ENCODE data around the gene WDFY3. TPM values are rescaled to one million over a fixed set of nuclear protein-coding genes. Genes with fewer than 3 reads are reported as not detected.

WDFY3 gene
- 126 TPM for total RNA-seq
- long read RNA-seq, partial matches to known transcripts, result 12 of 28 reads
- long read RNA-seq, other reads (novel, unspliced or antisense), result 16 of 28 reads

DNA sequence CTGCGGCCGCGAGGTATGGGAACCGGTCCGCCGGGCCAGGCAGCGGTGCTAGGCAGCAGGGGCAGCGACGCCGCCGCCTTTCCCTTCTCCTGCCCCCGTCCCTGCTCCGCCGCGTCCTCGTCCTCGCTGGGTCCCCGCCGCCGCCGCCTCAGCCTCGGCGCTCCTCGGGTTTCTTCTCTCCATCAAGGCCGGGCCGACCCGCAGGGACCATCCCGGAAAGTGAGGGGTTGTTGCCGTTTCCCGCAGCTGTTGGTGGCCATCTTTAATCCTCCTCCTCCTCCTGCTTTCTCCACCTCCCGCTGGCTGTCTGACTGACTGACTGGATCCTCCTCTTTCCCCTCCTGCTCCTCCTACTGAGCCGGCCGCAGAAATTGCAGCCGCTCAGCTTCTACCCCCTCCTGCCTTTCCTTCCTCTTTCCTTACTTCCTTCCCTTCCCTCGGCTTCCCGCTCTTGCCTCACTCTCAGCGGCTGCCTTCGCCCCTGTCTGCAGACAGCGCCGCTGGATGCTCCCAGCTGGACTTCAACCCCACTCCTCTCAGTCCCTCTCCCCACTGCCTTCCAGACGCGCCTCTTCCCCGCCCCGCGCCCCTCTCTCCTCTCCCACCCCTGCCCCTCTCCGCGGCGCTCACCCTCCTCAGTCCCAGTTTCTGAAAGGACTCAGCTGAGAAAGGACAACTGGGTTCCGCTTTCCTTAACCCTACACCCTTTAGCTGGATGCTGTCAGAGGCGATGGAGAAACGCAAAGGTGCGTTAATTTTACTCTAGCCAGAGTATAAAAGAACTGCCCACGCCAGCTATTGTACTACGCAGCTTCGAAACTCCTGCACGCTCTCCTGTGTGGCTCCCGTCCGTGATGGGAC, at the start of gene WDFY3:
WDFY3 (minus strand) TSS at position 309 of the 861 bp plus-strand sequence. CDS start 106,099 bp downstream, outside the sequence.
- Histone ChIP-seq H3K27me3 (no peaks in the 10 kb centered on the region), H3K36me3 (no peaks in the 10 kb centered on the region), H3K9me3 (no peaks in the 10 kb centered on the region), H3K4me1 (peaks cover 11% of the 10 kb centered on the region), H3K27ac (peak within 1 kb of the TSS; percentile 91), H3K4me3 (peak within 1 kb of the TSS; percentile 82)
- intact Hi-C loops (cut with DNase I), result no loop called here
- TF ChIP-seq CTCF (IDR thresholded peaks at IDR 0.05), result no peak
- DNase-seq, result peak; percentile 91
- peak; percentile 96 for ATAC-seq

GRCh38 chr4:85005865-85006377, 39.4 kb upstream of the WDFY3 start:
- no peaks in the 10 kb centered on the region for H3K4me1 ChIP-seq
- no peak overlapping the region for H3K4me3 ChIP-seq
- DNase-seq (no peak), ATAC-seq (no peak)
- no peaks in the 10 kb centered on the region for H3K36me3 ChIP-seq
- H3K9me3 ChIP-seq, result no peaks in the 10 kb centered on the region
- no peak for TF ChIP-seq CTCF (IDR thresholded peaks at IDR 0.05)
- intact Hi-C loops (cut with DNase I), result no loop called here
- H3K27me3 ChIP-seq, result no peaks in the 10 kb centered on the region
- no peak overlapping the region for H3K27ac ChIP-seq

DNA sequence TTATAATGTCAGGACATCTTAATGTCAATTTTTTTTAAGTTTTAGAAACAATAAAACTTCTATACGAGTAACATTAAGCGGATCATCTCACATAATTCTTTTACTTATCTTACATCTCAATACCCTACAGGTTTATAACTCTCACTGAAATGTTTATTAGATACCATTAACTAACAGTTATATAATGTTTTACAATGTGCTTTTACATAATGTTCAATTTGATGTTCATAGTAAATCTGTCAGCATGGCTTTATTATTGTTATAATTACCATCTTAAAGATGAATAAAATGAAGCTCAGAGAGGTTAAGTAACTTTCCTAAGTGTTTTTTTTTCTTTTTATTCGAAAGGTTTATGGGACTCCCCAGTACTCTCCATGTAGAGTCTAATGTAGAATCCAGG, 33.9 kb upstream of the WDFY3 start:
- no peak overlapping the region for H3K4me3 ChIP-seq
- no peak for TF ChIP-seq CTCF (IDR thresholded peaks at IDR 0.05)
- ATAC-seq, result no peak
- H3K27ac ChIP-seq, result no peak overlapping the region
- intact Hi-C loops (cut with DNase I), result no loop called here
- H3K9me3 ChIP-seq, result no peaks in the 10 kb centered on the region
- H3K27me3 ChIP-seq, result no peaks in the 10 kb centered on the region
- no peaks in the 10 kb centered on the region for H3K36me3 ChIP-seq
- DNase-seq, result no peak
- H3K4me1 ChIP-seq, result no peaks in the 10 kb centered on the region

- no peak for TF ChIP-seq CTCF (IDR thresholded peaks at IDR 0.05)
- no peaks in the 10 kb centered on the region for H3K27me3 ChIP-seq
- no peak for ATAC-seq
Measured at GRCh38 chr4:84995386-84995785, 28.9 kb upstream of the WDFY3 start.

DNA sequence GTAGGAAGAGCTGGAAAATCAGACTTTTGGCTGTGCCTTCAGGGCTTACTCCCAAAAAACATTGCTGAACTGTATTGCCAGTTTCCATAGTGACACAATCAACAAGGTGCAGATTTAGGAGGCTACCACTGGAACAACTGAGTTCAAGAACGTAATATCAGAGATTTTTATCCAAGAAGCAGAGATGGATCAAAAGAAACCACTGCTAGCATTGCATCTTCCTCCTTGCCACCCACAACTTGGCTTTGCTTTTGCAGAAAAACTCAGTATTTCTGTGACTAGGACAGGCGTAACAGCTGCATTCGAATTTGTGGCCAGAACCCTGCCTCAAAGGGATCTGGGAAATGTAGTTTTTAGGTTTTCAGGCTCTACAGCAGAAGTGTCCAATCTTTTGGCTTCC, 27.8 kb upstream of the WDFY3 start:
- no peak for ATAC-seq
- intact Hi-C loops (cut with DNase I), result no loop called here

More at GRCh38 chr4:84995386-84995785, 28.9 kb upstream of the WDFY3 start:
- Histone ChIP-seq H3K9me3 (no peaks in the 10 kb centered on the region), H3K4me1 (no peaks in the 10 kb centered on the region), H3K4me3 (no peak overlapping the region), H3K36me3 (no peaks in the 10 kb centered on the region), H3K27ac (no peak overlapping the region)
- intact Hi-C loops (cut with DNase I), result no loop called here
- DNase-seq, result no peak

More for the DNA sequence above, 27.8 kb upstream of the WDFY3 start:
- H3K27ac ChIP-seq, result no peak overlapping the region
- H3K36me3 ChIP-seq, result no peaks in the 10 kb centered on the region
- no peaks in the 10 kb centered on the region for H3K9me3 ChIP-seq
- no peak overlapping the region for H3K4me3 ChIP-seq
- no peak for TF ChIP-seq CTCF (IDR thresholded peaks at IDR 0.05)
- H3K4me1 ChIP-seq, result no peaks in the 10 kb centered on the region
- DNase-seq, result no peak
- H3K27me3 ChIP-seq, result no peaks in the 10 kb centered on the region
